ENCODE results near the gene SCPEP1. TPM values are rescaled to one million over a fixed set of nuclear protein-coding genes. Genes with fewer than 3 reads are reported as not detected.

The SCPEP1 gene
- total RNA-seq, 1 donor from 2014 or later = 51.8 TPM

DNA sequence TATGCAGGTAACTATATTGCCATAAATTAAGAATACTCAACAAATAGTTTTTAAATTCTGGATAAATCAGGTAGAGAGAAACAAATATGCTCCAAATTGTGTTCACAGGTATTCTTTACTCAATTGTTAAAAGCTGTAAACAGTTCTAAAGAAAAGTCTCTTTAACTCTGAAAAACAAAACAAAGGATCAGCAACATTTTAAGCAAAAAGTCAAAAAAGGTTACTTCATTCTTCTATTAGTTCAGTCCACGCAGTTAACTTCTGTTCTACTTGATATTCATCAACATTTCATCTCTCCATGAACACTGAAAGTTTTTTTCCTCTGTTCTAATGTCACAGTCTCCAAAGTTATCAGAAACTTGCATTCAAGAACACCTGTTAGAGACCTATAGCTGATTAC, 47.9 kb downstream of the SCPEP1 start:
- ATAC-seq = no peak
- intact Hi-C loops (cut with DNase I) = no loop called here
- DNase-seq (ENCODE audit: low spot score) = no peak

DNA sequence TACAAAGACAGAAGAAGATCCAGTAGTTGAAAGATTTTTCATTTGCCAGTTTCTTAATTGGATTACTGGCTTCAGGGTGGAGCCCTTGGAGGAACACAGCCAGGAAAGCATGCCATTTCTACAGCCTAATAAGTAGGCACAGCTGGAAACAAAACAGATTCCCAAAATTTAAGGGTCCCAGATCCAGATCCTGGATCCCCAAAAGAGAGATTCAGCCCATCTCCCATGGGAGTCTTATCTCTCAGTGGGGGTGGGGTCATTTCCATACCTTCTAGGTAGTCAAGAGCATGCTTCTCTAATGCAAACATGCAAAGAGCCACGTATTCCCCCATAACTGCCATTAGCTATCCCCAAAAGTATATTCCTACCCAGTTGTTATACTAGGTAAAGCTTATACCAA, 49.9 kb downstream of the SCPEP1 start:
- ATAC-seq (no peak), DNase-seq (ENCODE audit: low spot score) (no peak)
- intact Hi-C loops (cut with DNase I) = no loop called here

DNA sequence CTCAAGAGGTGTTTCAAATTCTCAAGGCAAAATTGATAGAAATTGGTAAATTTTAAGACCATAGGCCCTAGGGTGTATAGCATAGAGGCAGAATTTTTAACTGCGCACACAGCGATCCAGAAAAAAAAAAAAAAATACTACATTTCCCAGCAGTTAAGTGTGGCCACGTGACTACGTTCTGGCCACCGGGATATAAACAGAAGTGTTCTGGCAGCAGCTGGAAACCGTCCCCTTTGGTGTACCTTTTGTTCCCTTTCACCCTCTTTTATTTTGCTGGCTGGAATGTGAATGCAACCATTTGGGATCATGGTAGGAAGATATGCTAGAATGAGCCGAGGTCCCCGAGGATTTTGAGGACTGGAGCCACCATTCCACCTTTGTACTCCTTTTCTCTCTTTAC, 54.4 kb downstream of the SCPEP1 start:
- ATAC-seq = peak; percentile 50
- intact Hi-C loops (cut with DNase I) = no loop called here
- DNase-seq (ENCODE audit: low spot score) = no peak

DNA sequence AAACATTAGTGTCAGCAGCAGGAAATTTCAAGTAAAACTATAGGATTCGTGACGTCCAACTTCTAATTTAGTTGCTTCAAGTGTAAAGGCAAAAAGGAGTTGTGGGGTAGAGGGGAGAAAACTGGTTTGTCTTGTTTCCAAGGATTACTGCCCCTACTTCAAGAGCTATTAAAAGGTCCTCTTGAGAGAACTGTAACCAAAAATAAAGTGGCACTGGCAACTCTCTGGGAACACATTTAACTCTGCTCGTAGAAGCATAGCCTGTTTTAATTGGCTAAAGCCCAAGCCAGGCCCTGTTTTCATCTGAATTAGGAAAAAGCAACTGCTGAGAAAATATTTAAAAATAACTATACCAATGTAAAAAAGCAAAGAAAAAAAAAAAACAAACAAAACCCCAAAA, 55.4 kb downstream of the SCPEP1 start:
- intact Hi-C loops (cut with DNase I) = no loop called here
- DNase-seq (ENCODE audit: low spot score) (no peak), ATAC-seq (peak; percentile 81)

DNA sequence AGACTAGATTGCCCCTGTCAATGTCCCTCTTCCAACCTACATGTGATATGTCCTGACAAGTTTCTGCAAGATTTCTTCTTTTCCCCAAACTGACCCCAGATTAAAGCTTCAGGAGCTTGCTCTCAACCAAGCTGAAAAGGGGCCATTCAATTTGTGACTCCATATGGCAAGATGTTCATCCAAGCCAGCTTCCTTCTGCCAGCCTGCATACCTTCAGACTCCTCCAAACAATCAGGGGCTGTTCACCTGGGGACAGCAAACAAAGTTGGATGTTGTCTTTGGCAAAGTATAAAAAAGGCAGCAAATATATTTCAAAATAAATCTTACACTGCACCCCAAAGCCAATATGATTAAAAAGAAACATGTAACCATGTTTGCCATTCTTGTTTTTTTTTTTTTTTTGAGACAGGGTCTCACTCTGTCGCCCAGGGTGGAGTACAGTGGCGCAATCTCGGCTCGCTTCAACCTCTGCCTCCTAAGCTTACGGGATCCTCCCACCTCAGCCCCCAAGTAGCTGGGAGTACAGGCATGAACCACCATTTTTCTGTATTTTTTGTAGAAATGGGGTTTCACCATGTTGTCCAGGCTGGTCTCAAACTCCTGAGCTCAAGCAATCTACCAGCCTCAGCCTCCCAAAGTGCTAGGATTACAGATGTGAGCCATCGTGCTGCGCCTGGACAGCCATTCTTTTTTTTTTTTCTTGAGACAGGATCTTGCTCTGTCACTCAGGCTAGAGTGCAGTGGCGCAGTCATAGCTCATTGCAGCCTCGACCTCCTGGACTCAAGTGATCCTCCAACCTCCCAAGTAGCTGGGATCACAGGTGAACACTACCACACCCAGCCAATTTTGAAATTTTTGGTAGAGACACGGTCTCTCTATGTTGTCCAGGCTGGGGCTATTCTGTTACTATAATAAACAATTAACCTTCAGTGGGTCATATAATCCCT, 57.1 kb downstream of the SCPEP1 start:
- no peak for ATAC-seq
- DNase-seq (ENCODE audit: low spot score) = no peak
- intact Hi-C loops (cut with DNase I) = no loop called here

DNA sequence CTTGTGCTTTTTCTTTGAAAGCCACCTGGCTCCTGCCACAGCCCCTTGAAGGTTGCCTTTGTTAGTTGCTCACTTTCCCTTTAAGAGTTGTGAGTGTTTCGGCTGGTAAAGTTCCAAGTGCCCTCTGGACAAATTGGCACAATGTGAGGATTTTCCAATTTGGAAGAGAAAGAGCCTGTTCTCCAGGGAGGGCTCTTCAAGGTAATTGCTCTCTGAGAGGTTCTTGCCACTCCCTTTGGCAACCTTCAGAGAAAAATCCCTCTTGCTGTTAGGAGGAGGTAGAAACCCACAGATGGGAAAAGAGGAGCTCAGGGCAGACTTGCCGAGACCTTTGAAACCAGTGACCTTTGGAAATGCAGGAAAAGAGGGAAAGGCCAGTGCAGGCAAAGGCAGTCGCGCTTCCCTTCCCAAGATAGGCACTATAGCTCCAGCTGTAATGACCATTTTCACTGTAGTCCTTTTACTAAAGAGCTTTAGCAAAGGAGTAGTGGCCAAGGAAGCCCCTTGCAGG, 58.1 kb downstream of the SCPEP1 start:
- peak; percentile 21 for ATAC-seq
- intact Hi-C loops (cut with DNase I) = no loop called here
- DNase-seq (ENCODE audit: low spot score) = no peak

DNA sequence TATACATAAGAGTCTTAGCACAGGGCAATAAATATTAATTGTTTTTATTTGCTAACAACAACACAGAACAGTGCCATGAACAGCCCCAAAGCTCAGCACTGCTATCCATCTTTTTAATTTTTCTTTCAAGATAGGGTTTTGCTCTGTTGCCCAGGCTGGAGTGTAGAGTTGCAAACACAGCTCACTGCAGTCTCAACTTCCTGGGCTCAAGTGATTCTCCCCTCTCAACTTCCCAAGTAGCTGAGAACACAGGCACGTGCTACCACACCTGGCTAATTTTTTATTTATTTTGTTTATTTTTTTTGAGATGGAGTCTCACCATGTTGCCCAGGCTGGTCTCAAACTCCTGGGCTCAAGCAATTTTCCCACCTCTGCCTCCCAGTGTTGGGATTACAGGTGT, 59.5 kb downstream of the SCPEP1 start:
- DNase-seq (ENCODE audit: low spot score) = no peak
- intact Hi-C loops (cut with DNase I) = no loop called here
- ATAC-seq = no peak

DNA sequence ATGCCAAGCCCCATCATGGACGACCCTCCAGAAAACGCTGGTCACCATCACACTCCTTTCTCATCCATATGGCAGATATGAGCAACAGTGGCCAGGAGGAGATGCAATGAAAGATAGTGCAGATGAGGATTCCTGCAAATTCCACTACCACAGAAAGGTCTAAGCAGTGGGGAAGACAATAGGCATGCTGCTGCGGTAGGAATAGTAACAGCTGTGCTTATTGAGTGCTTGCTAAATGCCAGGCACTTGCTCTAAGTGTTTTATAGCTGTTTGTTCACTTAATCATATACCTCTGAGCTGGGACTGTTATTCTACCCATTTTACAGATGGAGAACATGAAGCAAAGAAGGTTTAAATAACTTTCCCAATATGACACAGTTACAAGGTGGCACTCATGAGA, 60.6 kb downstream of the SCPEP1 start:
- no peak for DNase-seq (ENCODE audit: low spot score)
- intact Hi-C loops (cut with DNase I) = no loop called here
- ATAC-seq = no peak

DNA sequence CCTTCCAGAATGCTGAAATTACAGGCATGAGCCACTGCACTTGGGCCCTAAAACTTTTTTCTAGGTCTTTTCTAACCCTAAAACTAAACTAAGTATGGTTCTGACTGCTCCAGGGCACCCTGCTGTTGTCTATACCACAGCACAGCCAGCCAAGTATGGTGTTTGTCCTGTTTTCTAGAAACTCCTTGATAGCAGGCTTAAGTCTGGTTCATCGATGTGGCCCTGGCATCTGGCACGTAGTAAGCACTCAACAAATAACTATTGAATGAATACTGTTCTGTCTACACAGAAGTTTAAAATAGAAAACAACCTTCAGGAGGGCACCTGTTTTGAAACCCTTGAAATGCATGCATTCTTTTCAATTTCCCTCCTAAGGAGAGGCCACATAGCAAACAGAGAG, 62.6 kb downstream of the SCPEP1 start:
- ATAC-seq (no peak), DNase-seq (ENCODE audit: low spot score) (no peak)
- intact Hi-C loops (cut with DNase I) = no loop called here

DNA sequence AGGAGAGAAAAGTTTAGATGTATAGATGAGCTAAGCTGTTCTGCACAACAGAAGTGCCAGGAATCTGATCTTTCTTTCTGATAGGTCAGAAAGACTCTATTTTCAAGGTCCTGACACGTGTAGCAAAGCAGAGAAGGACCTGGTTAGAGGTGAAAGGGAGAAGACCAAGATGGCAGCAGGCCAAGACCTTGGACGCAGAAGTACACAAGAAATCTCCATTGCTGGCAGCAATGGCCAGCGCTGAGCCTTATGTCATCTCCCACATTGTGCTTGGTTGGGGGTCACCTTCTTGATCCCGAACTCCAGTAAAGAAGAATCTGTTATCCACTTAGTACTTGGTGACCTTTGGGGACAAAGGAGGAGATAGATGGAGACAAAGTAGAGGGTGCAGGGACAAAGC, 65.3 kb downstream of the SCPEP1 start:
- intact Hi-C loops (cut with DNase I) = no loop called here
- ATAC-seq (no peak), DNase-seq (ENCODE audit: low spot score) (no peak)

DNA sequence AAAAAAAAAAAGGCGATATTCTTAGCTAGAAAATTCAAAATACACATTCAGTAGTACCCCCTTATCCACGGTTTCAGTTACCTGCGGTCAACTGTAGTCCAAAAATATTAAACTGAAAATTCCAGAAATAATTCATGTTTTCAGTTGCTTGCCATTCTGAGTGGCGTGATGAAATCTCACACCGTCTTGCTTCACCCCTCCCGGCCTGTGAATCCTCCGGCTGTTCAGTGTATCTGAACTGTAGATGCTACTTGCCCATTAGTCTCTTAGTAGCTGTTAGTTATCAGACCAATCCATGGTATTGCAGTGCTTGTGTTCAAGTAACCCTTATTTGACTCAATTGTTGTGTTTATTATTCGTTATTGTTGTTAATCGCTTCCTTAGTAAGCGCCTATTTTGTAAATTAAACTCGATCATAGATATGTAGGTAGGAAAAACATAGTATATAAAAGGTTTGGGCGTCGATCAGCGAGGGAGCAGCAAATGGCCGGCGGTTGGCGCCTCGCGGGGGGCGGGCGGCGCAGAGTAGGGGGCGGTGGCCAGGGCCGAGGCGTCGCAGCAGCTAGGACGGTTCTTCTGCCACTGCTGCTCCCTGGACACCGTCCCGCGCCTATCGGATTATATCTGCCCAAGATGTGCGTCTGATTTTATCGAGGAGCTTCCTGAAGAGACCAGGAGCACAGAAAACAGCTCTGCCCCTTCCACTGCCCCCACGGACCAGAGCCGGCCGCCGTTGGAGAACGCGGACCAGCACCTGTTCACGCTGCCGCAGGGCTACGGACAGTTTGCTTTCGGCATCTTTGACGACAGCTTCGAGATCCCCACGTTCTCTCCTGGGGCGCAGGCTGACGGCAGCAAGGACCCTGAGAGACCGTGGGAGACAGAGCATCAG, 67.3 kb downstream of the SCPEP1 start:
- intact Hi-C loops (cut with DNase I) = no loop called here
- ATAC-seq (peak; percentile 14), DNase-seq (ENCODE audit: low spot score) (no peak)

DNA sequence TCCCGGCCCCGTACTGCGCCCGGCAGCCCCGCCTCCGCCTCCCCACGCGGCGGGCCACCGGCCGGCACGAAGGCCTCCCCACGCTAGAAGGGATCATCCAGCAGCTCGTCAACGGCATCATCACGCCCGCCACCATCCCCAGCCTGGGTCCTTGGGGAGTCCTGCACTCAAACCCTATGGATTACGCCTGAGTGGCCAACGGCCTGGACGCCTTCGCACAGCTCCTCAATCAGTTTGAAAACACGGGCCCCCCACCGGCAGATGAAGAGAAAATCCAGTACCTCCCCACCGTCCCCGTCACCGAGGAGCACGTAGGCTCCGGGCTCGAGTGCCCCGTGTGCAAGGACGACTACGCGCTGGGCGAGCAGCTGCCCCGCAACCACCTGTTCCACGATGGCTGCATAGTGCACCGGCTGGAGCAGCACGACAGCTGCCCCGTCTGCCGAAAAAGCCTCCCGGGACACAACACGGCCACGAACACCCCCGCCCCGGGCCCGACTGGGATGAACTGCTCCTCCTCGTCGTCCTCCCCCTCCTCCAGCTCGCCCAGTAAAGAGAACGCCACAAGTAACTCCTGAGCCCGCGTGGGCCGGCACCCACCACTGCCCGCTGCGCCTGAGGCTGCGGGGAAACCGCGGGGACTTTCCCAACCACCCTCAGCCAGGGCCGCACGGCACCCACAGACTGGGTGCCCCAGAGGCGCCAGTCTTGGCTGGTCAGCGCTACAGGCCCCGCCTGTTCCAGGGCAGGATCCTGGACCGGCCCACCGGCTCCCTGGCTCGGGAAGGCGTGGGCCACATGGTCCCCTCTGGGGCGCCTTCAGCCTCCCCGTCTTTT, 68.2 kb downstream of the SCPEP1 start:
- ATAC-seq (peak; percentile 72), DNase-seq (ENCODE audit: low spot score) (peak; percentile 61)
- intact Hi-C loops (cut with DNase I) = no loop called here

DNA sequence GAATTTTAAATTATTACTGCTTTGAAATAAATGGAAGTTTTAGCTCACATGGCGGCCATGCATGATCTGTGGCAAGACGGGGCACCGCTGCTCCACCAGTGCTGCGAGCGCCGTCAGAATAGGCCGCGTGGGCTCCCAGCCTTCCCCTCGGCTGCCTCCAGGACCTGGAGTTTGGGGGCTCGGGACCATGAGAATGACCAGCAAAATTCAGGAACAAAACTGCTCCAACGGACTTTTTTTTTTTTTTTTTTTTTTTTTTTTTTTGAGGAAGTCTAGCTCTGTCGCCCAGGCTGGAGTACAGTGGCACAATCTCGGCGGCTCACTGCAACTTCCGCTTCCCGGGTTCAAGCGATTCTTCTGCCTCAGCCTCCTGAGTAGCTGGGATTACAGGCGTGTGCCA, 68.8 kb downstream of the SCPEP1 start:
- ATAC-seq (peak; percentile 35), DNase-seq (ENCODE audit: low spot score) (no peak)
- intact Hi-C loops (cut with DNase I) = no loop called here

DNA sequence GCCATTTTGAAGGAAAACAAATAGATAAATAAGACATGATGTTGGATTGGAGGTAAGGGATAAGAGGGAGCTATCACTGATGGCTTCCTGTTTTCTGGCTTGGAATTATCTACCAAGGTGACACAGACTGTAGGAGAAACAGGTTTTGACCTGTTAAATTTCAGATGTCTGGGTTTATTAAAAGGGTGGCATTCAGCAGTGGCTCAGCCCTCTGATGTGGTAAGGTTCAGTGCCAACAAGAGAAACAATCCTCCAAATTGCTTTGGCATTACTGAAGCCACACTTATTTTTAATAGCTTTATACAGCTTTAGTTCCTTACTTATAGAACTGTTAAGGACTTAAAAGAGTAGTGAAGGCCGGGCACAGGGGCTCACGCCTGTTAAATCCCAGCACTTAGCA, 70.2 kb downstream of the SCPEP1 start:
- no peak for ATAC-seq
- no peak for DNase-seq (ENCODE audit: low spot score)

DNA sequence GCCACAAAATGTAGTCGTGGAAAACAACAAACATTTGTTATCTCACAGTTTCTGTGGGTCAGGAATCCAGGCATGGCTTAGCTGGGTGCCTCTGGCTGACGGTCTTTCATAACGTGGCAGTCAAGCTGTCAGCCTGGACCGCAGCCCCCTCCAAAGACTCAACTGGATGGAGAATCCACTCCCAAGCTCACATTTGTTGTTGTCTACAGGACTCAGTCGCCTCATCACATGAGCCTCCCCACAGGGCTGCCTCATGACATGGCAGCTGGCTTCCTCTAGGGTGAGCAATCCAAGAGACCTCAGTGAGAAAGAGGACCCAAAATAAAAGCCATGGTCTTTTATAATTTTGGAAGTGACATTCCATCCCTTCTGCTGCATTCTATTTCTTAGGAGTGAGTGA, 72.4 kb downstream of the SCPEP1 start:
- intact Hi-C loops (cut with DNase I) = no loop called here
- ATAC-seq (no peak), DNase-seq (ENCODE audit: low spot score) (no peak)

More for the DNA sequence above, 70.2 kb downstream of the SCPEP1 start:
- intact Hi-C loops (cut with DNase I) = no loop called here

DNA sequence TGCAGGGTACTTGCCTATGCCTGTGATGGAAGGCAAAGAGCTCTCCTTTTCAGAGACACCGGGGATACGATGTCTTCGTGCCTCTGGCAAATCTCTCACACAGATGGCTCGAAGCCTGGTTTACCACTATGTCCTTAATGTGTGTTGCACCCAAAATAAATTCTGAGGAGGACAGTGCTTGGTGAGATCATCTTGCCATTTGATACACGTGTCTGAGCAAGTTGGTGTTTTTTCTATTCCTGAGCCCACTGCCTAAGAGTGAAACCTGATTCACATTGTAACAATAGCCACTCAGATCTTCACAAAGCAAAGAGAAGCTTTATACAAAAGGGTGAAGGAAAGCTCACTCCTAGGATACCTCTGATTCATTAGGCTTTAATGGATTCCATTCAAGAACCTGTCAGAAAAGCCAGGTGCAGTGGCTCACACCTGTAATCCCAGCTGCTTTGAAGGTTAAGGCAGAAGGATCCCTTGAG, 74.0 kb downstream of the SCPEP1 start:
- DNase-seq (ENCODE audit: low spot score) (no peak), ATAC-seq (no peak)
- intact Hi-C loops (cut with DNase I) = no loop called here

Measured in sciatic nerve (tissue), 2 donors.